GM13977 (cell line): ENCODE measurements around the gene PALM3.
A peak's percentile ranks its signal among the peaks of the same experiment; 100 is the strongest.

Source experiments
- DNase-seq: peaks from one replicate; pipeline ENCODE4 v3.0.0; 2012; ENCODE audit warnings: low spot score
- in situ Hi-C: fragments of 300-500 bp; cut with MboI; formaldehyde crosslinking; loops from one replicate; pipeline ENCODE4 v1.12.0; 2022; ENCODE audit warnings: low sequenced_read_pairs, low pct_unique_long_range_greater_than_20kb, mixed read lengths, inconsistent platforms; ENCODE audit not compliant: unreplicated experiment
- TF ChIP-seq, protein P1 (sequence below): IDR thresholded peaks from 2 replicates; pipeline ENCODE4 v1.5.1; 2012; ENCODE audit warnings: mild to moderate bottlenecking, control low read depth; ENCODE audit not compliant: insufficient read depth; ENCODE audit errors: extremely low read depth, missing control alignments

The PALM3 gene

DNA sequence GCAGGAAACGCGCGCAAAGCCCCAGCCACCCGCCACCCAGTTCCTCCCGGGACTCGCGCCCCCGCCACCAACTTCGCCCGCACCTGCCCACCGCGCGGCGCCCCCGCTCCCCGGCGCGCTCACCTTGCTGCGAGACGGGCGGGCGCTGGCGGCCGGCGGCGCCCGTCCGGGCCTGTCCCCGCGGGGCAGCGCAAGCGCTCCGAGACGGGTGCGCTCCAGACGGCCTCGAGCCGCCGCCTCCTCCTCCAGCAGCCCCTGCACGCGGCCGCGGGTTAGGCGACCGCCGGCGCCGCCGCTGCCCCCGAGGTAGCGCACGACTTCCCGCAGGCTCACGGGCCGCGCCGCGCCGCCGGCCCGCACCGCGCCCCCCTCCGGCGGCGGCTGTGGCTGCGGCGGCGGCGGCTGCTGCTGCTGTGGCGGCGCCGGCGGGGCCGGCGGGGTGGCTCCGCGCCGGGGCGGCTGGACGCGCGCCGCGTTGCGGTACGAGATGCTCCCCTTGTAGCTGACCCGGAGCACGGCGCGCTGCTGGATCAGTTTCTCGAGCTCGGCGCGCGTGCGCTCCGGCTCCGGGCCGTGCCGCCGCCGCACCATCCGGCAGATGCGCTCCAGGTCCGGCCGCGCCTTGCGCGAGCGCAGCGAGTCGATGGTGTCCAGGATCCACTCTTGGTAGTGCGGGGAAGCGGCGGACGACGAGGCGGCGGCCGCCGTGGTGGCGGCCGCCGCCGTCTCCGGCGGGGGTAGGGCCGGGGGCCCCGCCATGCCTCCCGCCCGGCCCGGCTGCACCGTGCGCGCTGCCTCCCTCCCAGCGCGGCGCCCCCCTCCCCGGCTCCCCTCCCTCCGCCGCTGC lies 28.0 kb upstream of the PALM3 start:
- peak; percentile 73 for DNase-seq
- TF ChIP-seq, protein P1, sequence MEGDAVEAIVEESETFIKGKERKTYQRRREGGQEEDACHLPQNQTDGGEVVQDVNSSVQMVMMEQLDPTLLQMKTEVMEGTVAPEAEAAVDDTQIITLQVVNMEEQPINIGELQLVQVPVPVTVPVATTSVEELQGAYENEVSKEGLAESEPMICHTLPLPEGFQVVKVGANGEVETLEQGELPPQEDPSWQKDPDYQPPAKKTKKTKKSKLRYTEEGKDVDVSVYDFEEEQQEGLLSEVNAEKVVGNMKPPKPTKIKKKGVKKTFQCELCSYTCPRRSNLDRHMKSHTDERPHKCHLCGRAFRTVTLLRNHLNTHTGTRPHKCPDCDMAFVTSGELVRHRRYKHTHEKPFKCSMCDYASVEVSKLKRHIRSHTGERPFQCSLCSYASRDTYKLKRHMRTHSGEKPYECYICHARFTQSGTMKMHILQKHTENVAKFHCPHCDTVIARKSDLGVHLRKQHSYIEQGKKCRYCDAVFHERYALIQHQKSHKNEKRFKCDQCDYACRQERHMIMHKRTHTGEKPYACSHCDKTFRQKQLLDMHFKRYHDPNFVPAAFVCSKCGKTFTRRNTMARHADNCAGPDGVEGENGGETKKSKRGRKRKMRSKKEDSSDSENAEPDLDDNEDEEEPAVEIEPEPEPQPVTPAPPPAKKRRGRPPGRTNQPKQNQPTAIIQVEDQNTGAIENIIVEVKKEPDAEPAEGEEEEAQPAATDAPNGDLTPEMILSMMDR: peak; percentile 42
- in situ Hi-C loops: no loop called here

DNA sequence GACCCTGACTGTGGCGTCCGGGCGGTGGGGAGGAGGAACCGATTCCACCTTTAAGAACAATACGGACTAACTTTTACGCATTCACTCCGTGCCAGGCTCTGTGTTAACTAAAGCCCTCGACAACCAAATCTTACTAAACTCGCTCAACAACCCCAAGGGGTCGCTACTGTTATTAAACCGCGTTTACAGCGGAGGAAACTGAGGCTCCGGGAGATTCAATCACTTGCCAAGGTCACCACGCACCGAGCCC lies 27.5 kb upstream of the PALM3 start:
- peak; percentile 33 for DNase-seq
- TF ChIP-seq, protein P1: no peak
- in situ Hi-C loops: no loop called here

DNA sequence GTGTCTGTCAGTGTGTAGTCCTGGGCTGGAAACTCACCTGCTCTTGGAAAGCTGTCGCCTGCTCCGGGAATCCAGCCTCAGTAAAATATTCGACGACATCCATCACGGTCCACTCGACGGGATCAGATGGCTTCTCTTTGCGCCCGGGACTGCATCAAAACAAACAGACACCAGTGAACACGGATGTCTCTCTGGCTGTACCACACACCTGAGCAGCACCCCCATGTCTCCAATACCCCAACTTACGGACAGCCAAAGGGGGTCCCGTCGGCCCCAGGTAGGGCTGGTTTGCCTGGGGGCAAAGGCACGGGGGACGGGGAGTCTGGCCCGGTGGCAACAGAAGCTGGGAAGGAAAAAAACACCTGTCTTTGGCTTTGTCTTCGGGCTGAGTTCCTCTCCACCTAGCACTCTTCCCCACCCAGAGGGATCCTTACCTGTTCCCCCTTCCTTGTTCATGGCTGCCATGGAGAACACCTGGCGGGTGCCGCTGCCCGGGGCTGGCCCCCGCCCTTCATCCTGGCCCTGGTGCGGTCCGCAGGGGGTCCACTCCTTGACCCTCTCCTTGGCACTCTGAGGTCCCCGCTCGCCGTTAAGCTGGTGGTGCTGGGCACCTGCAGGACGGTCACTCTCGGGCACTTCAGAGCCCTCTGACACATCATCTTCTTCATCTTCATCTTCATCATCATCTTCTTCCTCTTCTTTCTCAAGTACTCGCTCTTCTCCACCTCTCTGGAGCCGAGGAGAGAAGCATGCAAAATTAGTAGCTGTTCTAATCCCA lies 26.9 kb upstream of the PALM3 start:
- TF ChIP-seq, protein P1: no peak
- in situ Hi-C loops: no loop called here
- DNase-seq: no peak

DNA sequence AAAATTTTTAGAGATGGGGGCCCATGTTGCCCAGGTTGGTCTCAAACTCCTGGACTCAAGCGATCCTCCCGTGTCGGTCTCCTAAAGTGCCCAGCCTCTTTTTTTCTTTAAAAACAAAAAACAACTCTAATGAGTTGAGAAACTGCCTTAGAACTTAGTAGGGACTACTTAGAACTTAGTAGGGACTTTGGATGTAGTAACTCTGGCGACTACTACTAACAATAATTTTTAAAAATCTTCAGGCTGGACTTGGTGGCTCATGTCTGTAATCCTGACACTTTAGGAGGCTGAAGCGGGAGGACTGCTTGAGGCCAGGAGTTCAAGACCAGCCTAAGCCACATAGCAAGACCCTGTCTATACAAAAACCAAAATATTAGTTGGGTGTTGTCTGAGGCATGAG lies 24.2 kb upstream of the PALM3 start:
- TF ChIP-seq, protein P1: no peak
- in situ Hi-C loops: no loop called here
- DNase-seq: no peak

DNA sequence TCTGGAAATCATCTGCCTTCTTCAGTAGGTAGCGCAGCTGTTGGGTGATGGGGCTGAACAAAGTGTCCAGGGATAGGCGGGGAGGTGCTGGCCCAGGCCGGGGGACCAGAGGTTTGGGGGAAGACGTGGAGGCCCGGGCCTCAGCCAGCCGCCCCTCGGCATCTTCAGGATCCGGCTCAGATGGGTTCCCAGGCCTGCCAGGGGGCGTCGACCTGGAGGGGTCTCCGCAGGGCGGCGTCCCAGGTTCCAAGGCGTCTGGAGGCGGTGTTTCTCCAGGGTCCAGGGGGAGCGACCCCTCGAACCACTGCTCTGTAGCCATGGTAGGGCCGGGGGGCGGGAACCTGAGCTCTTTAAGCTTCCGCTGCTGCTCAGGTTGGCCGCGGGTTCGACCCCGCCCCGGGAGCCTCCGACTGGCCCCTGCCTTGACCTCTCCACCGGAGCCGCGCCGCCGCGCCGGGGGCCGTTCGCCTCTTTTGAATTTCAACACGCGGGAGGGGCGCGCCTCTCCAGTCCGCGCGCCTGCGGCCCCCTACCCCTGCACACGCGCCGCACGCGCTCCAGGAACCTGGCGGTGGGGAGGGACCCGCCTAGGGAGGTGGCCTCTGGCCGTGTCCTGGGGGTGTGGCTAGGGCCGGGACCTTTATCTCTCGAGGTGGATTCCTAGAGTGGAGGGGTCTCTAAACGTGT lies 23.6 kb upstream of the PALM3 start, which contains the start of gene C19orf67:
Gene C19orf67 (minus strand): TSS at position 475 of the 687 bp plus-strand sequence. CDS start 156 bp downstream, at position 319.
- TF ChIP-seq, protein P1: no peak
- no peak for DNase-seq
- in situ Hi-C loops: no loop called here

DNA sequence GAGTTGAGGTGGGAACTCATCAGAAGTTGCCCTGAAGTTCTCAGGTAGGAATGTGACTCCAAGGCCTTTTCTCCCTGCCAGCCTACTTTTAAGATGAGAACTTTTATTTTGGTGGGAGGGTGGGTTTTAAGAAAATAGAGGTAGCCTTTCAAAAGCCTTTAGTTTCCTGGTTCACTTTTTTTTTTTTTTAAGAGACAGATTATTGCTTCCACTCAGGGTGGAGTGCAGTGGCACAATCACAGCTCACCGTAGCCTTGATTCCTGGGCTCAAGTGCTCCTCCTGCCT lies 20.7 kb upstream of the PALM3 start:
- in situ Hi-C loops: no loop called here
- DNase-seq: no peak
- TF ChIP-seq, protein P1: no peak
